NCI-H2029 treated with DMSO at 0.1 percent for 48 hours (cell line): ENCODE results near the gene TXLNG.
"Not testable (repeated sequence)": the region's sequence is repeated elsewhere in the genome, so short reads cannot be mapped to it uniquely, and the experiment has no call there.

Experiments
- DNase-seq: peaks from one replicate; lab custom pipeline; 2025; lab: John Stamatoyannopoulos, UW

Gene TXLNG

GRCh38 chrX:16786139-16786790, at the start of gene TXLNG:
Gene TXLNG, plus strand, starts transcription at chrX:16786466. Its CDS starts 22 bp downstream, at chrX:16786488.
- peak; percentile 87 for DNase-seq

GRCh38 chrX:16737024-16737423, 49.2 kb upstream of the TXLNG start:
- DNase-seq, result no peak

- no peak for DNase-seq
Observed at GRCh38 chrX:16739574-16739973, 46.7 kb upstream of the TXLNG start.

- DNase-seq, result no peak
Observed at GRCh38 chrX:16743604-16744325, 42.5 kb upstream of the TXLNG start.

GRCh38 chrX:16745102-16745501, 41.2 kb upstream of the TXLNG start:
- DNase-seq, result no peak

GRCh38 chrX:16745659-16746058, 40.6 kb upstream of the TXLNG start:
- peak; percentile 2 for DNase-seq

- no peak for DNase-seq
Observed at GRCh38 chrX:16748425-16748824, 37.8 kb upstream of the TXLNG start.

- DNase-seq, result no peak
Observed at GRCh38 chrX:16750136-16750535, 36.1 kb upstream of the TXLNG start.

GRCh38 chrX:16754019-16754418, 32.2 kb upstream of the TXLNG start:
- no peak for DNase-seq

GRCh38 chrX:16756724-16757123, 29.5 kb upstream of the TXLNG start:
- no peak for DNase-seq

- DNase-seq, result not testable (repeated sequence)
Observed at GRCh38 chrX:16761500-16761899, 24.8 kb upstream of the TXLNG start.

GRCh38 chrX:16762579-16762978, 23.7 kb upstream of the TXLNG start:
- no peak for DNase-seq

- DNase-seq, result no peak
Observed at GRCh38 chrX:16765594-16765993, 20.7 kb upstream of the TXLNG start.

GRCh38 chrX:16770970-16771482, 15.2 kb upstream of the TXLNG start:
- DNase-seq, result no peak

GRCh38 chrX:16771483-16772398, 14.5 kb upstream of the TXLNG start:
- DNase-seq, result no peak

GRCh38 chrX:16772460-16772859, 13.8 kb upstream of the TXLNG start:
- no peak for DNase-seq

GRCh38 chrX:16774746-16775145, 11.5 kb upstream of the TXLNG start:
- DNase-seq, result no peak

GRCh38 chrX:16778545-16778944, 7.7 kb upstream of the TXLNG start:
- DNase-seq, result no peak

GRCh38 chrX:16778993-16779392, 7.3 kb upstream of the TXLNG start:
- DNase-seq, result no peak

- not testable (repeated sequence) for DNase-seq
Observed at GRCh38 chrX:16779815-16780214, 6.5 kb upstream of the TXLNG start.

GRCh38 chrX:16783452-16783851, 2.8 kb upstream of the TXLNG start:
- no peak for DNase-seq

GRCh38 chrX:16784440-16784839, 1.8 kb upstream of the TXLNG start:
- DNase-seq, result not testable (repeated sequence)
